ENCODE results near the gene RBMS2.

The RBMS2 gene

GRCh38 chr12:56522411-56523193, 982 bp downstream of the RBMS2 start:
- no peak for TF ChIP-seq ZFX (IDR thresholded peaks at IDR 0.05)
- TF ChIP-seq, protein P1, sequence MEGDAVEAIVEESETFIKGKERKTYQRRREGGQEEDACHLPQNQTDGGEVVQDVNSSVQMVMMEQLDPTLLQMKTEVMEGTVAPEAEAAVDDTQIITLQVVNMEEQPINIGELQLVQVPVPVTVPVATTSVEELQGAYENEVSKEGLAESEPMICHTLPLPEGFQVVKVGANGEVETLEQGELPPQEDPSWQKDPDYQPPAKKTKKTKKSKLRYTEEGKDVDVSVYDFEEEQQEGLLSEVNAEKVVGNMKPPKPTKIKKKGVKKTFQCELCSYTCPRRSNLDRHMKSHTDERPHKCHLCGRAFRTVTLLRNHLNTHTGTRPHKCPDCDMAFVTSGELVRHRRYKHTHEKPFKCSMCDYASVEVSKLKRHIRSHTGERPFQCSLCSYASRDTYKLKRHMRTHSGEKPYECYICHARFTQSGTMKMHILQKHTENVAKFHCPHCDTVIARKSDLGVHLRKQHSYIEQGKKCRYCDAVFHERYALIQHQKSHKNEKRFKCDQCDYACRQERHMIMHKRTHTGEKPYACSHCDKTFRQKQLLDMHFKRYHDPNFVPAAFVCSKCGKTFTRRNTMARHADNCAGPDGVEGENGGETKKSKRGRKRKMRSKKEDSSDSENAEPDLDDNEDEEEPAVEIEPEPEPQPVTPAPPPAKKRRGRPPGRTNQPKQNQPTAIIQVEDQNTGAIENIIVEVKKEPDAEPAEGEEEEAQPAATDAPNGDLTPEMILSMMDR (conservative IDR thresholded peaks at IDR 0.05) = no peak
- no peak overlapping the region for H3K27ac ChIP-seq

DNA sequence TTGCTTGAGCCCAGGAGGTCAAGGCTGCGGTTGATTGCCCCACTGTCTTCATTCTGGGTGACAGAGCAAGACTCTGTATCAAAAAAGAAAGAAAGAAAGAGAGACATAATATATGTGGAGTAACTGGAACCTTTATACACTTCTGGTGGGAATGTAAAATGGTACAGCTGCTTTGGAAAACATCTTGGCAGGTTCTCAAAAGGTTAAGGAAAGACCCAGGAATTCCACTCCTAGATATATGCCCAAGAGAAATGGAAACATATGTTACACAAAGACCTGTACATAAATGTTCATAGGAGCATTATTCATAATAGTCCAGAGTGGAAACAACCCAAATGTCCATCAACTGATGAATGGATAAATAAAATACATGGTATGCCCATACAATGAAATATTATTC, 7.2 kb downstream of the RBMS2 start:
- no peak overlapping the region for H3K27ac ChIP-seq
- TF ChIP-seq, protein P1 (conservative IDR thresholded peaks at IDR 0.05) = no peak
- no peak for TF ChIP-seq ZFX (IDR thresholded peaks at IDR 0.05)

GRCh38 chr12:56529656-56530055, 8.0 kb downstream of the RBMS2 start:
- no peak overlapping the region for H3K27ac ChIP-seq
- TF ChIP-seq ZFX (IDR thresholded peaks at IDR 0.05) = no peak
- TF ChIP-seq, protein P1 (conservative IDR thresholded peaks at IDR 0.05) = no peak

DNA sequence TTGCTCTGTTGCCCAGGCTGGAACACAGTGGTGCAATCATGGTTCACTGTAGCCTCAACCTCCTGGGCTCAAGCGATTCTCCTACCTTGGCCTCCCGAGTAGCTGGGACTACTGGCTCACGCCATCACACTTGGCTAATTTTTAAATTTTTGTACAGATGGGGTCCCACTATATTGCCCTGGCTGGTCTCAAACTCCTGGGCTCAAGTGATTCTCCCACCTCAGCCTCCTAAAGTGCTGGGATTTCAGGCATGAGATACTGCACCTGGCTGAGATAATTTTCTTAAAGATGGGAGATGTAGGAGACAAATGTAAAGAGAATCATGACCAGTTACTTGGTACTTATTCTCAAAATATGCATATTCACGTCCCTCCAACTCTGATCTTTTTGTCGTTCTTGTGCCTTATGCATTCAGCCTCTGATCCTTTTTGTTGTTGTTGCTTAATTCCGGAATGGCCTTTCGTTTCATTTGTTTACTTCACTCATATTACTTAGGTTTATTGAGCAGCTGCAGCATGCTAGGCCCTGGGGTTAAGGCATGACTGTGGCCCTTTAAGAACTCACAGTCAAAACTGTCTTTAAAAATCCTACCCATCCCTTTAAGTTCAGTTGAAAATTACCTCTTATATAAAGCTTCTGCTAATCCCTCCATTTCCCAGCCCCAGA, 8.9 kb downstream of the RBMS2 start:
- H3K27ac ChIP-seq = no peak overlapping the region

DNA sequence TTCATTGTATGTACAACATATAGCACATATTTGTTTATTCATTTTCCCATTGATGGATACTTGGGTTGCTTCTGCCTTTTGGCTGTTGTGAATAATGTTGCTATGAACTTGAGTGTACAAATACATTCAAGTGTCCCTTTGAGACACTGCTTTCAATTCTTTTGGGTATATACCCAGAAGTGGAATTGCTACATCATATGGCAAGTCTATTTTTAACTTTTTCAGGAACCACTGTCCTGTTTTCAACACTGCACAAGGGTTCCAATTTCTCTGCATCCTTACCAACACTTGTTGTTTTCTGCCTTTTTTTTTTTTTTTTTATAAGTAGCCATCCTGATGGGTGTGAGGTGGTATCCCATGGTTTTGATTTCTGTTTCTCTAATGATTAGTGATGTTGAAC, 15.9 kb downstream of the RBMS2 start:
- H3K27ac ChIP-seq = no peak overlapping the region
- TF ChIP-seq, protein P1 (conservative IDR thresholded peaks at IDR 0.05) = no peak
- no peak for TF ChIP-seq ZFX (IDR thresholded peaks at IDR 0.05)

More for the DNA sequence above, 8.9 kb downstream of the RBMS2 start:
- TF ChIP-seq ZFX (IDR thresholded peaks at IDR 0.05) = no peak
- TF ChIP-seq, protein P1 (conservative IDR thresholded peaks at IDR 0.05) = no peak

DNA sequence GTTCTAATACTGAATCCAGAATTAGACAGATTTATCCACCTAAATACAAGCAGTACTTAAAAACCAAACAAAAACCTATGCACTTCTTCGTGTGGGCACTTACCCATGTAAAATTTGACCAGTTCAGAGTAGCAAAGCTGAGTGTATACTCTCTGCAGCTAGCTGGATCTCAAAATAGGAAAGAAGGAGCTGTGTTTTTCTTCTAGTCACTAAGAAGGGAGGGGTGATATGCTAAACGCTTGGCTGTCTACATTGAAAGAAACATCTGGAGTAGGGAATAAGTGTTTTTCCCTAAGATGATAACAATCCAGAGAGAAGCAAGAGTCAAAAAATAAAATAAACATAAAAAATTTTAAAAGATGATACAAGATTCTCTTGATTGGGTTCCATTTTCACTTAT, 20.0 kb downstream of the RBMS2 start:
- TF ChIP-seq, protein P1 (conservative IDR thresholded peaks at IDR 0.05) = no peak
- no peak for TF ChIP-seq ZFX (IDR thresholded peaks at IDR 0.05)
- H3K27ac ChIP-seq = no peak overlapping the region

- H3K27ac ChIP-seq = no peak overlapping the region
- TF ChIP-seq ZFX (IDR thresholded peaks at IDR 0.05) = no peak
- TF ChIP-seq, protein P1 (conservative IDR thresholded peaks at IDR 0.05) = no peak
These were observed 20.5 kb downstream of the RBMS2 start for GRCh38 chr12:56542164-56542563.
